ENCODE results near the gene GALNT18.

DNA sequence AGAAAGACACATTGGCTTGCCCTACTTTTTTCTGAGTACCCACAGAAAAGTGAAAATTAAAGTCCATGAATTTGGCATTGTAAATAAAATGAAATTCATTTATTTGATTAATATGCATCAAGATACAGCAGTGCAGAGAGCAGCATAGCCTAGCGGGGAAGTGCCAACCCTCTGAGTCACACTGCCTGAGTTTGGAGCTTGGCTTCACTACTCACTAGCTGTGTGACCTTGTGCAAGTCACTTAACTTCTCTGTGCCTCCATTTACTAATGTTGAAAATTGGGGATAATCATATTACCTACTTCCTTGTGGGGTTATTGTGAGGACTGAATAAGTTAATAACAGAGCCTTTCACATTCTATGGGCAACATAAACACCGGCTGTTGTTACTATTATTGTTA lies 157.2 kb downstream of the GALNT18 start:
- TF ChIP-seq ZNF302 (tag by site-specific recombination; IDR thresholded peaks at IDR 0.05; ENCODE audit: low read depth) (no peak), BCL11A (tag by site-specific recombination; IDR thresholded peaks at IDR 0.05; ENCODE audit: low read depth) (no peak), ZNF23 (tag by site-specific recombination; IDR thresholded peaks at IDR 0.05; ENCODE audit: borderline replicate concordance) (no peak), ZNF423 (tag by site-specific recombination; IDR thresholded peaks at IDR 0.05) (no peak), ZFP37 (tag by site-specific recombination; IDR thresholded peaks at IDR 0.05) (no peak)
- TF ChIP-seq, protein P1, sequence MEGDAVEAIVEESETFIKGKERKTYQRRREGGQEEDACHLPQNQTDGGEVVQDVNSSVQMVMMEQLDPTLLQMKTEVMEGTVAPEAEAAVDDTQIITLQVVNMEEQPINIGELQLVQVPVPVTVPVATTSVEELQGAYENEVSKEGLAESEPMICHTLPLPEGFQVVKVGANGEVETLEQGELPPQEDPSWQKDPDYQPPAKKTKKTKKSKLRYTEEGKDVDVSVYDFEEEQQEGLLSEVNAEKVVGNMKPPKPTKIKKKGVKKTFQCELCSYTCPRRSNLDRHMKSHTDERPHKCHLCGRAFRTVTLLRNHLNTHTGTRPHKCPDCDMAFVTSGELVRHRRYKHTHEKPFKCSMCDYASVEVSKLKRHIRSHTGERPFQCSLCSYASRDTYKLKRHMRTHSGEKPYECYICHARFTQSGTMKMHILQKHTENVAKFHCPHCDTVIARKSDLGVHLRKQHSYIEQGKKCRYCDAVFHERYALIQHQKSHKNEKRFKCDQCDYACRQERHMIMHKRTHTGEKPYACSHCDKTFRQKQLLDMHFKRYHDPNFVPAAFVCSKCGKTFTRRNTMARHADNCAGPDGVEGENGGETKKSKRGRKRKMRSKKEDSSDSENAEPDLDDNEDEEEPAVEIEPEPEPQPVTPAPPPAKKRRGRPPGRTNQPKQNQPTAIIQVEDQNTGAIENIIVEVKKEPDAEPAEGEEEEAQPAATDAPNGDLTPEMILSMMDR (tag by site-specific recombination; IDR thresholded peaks at IDR 0.05): no peak
- TF ChIP-seq, protein P2, sequence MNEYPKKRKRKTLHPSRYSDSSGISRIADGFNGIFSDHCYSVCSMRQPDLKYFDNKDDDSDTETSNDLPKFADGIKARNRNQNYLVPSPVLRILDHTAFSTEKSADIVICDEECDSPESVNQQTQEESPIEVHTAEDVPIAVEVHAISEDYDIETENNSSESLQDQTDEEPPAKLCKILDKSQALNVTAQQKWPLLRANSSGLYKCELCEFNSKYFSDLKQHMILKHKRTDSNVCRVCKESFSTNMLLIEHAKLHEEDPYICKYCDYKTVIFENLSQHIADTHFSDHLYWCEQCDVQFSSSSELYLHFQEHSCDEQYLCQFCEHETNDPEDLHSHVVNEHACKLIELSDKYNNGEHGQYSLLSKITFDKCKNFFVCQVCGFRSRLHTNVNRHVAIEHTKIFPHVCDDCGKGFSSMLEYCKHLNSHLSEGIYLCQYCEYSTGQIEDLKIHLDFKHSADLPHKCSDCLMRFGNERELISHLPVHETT (tag by site-specific recombination; IDR thresholded peaks at IDR 0.05): no peak
- TF ChIP-seq, protein P3, sequence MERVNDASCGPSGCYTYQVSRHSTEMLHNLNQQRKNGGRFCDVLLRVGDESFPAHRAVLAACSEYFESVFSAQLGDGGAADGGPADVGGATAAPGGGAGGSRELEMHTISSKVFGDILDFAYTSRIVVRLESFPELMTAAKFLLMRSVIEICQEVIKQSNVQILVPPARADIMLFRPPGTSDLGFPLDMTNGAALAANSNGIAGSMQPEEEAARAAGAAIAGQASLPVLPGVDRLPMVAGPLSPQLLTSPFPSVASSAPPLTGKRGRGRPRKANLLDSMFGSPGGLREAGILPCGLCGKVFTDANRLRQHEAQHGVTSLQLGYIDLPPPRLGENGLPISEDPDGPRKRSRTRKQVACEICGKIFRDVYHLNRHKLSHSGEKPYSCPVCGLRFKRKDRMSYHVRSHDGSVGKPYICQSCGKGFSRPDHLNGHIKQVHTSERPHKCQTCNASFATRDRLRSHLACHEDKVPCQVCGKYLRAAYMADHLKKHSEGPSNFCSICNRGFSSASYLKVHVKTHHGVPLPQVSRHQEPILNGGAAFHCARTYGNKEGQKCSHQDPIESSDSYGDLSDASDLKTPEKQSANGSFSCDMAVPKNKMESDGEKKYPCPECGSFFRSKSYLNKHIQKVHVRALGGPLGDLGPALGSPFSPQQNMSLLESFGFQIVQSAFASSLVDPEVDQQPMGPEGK (tag by site-specific recombination; IDR thresholded peaks at IDR 0.05): no peak
- TF ChIP-seq, protein P4, sequence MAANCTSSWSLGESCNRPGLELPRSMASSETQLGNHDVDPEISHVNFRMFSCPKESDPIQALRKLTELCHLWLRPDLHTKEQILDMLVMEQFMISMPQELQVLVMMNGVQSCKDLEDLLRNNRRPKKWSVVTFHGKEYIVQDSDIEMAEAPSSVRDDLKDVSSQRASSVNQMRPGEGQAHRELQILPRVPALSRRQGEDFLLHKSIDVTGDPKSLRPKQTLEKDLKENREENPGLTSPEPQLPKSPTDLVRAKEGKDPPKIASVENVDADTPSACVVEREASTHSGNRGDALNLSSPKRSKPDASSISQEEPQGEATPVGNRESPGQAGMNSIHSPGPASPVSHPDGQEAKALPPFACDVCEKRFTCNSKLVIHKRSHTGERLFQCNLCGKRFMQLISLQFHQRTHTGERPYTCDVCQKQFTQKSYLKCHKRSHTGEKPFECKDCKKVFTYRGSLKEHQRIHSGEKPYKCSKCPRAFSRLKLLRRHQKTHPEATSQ (tag by site-specific recombination; IDR thresholded peaks at IDR 0.05): no peak
- TF ChIP-seq, protein P5, sequence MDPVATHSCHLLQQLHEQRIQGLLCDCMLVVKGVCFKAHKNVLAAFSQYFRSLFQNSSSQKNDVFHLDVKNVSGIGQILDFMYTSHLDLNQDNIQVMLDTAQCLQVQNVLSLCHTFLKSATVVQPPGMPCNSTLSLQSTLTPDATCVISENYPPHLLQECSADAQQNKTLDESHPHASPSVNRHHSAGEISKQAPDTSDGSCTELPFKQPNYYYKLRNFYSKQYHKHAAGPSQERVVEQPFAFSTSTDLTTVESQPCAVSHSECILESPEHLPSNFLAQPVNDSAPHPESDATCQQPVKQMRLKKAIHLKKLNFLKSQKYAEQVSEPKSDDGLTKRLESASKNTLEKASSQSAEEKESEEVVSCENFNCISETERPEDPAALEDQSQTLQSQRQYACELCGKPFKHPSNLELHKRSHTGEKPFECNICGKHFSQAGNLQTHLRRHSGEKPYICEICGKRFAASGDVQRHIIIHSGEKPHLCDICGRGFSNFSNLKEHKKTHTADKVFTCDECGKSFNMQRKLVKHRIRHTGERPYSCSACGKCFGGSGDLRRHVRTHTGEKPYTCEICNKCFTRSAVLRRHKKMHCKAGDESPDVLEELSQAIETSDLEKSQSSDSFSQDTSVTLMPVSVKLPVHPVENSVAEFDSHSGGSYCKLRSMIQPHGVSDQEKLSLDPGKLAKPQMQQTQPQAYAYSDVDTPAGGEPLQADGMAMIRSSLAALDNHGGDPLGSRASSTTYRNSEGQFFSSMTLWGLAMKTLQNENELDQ (tag by site-specific recombination; IDR thresholded peaks at IDR 0.05; ENCODE audit: low read depth): no peak
